Mesothelial cell of epicardium (in vitro differentiated cells): ENCODE results near the gene MEGF8. TPM values are rescaled to one million over a fixed set of nuclear protein-coding genes. Genes with fewer than 3 reads are reported as not detected.

Source experiments
- DNase-seq, 2 experiments: peaks; one replicate each; pipeline ENCODE4 v3.0.0; 2021; ENCODE audit warnings: low spot score in 2 of 2; ENCODE audit not compliant: unreplicated experiment in 2 of 2
- H3K27ac Mint-ChIP-seq: 2 replicates; pipeline ENCODE4 v1.8.0; 2021; ENCODE audit warnings: mixed read lengths
- H3K27me3 Mint-ChIP-seq: 2 replicates; pipeline ENCODE4 v1.8.0; 2021; ENCODE audit warnings: low read depth, mixed read lengths
- H3K36me3 Mint-ChIP-seq: 2 replicates; pipeline ENCODE4 v1.8.0; 2021; ENCODE audit warnings: mixed read lengths
- H3K4me1 Mint-ChIP-seq: 2 replicates; pipeline ENCODE4 v1.8.0; 2021; ENCODE audit warnings: mixed read lengths
- H3K4me3 Mint-ChIP-seq: 2 replicates; pipeline ENCODE4 v1.8.0; 2021; ENCODE audit warnings: mild to moderate bottlenecking, moderate library complexity, mixed read lengths
- H3K9me3 Mint-ChIP-seq: 2 replicates; pipeline ENCODE4 v1.8.0; 2021; ENCODE audit warnings: mixed read lengths
- CTCF ChIP-seq: fragments of 200-600 bp; sonication (generic); IDR thresholded peaks from one replicate; pipeline ENCODE4 v1.5.0; 2021; ENCODE audit warnings: antibody characterized with exemption; ENCODE audit not compliant: unreplicated experiment
- total RNA-seq: library from RNA; stranded (reverse); gene quantifications from 3 replicates; pipeline ENCODE4 v1.2.1, GENCODE V29; 2021

MEGF8 gene
- total RNA-seq, 1 donor from 2014 or later, result 58.9 TPM

GRCh38 chr19:42367929-42368328 is 42.5 kb downstream of the MEGF8 start:
- Mint-ChIP-seq H3K27me3 (no peaks in the 10 kb centered on the region), H3K9me3 (no peaks in the 10 kb centered on the region), H3K4me3 (no peak overlapping the region), H3K27ac (no peak overlapping the region), H3K36me3 (peaks cover 34% of the 10 kb centered on the region), H3K4me1 (no peaks in the 10 kb centered on the region)
- DNase-seq, result no peak
- TF ChIP-seq CTCF, result no peak

DNA sequence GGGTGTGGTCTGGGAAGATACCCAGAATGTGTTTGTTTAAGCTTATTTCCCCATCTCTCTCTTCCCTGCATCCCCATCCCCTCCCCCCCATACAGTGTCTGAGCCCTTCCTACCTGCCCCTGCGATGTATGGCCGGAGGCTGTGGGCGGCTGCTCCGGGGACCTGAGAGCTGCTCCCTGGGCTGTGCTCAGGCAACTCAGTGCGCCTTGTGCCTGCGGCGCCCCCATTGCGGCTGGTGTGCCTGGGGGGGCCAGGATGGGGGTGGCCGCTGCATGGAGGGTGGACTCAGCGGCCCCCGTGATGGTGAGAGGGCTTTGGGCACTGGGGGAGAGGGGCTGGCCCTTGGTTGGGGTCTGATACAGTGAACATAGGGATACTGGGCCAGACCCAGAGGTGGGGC is 42.9 kb downstream of the MEGF8 start:
- Mint-ChIP-seq H3K27ac (no peak overlapping the region), H3K36me3 (peaks cover 29% of the 10 kb centered on the region), H3K27me3 (no peaks in the 10 kb centered on the region), H3K4me1 (no peaks in the 10 kb centered on the region), H3K4me3 (no peak overlapping the region), H3K9me3 (no peaks in the 10 kb centered on the region)
- TF ChIP-seq CTCF, result no peak
- no peak for DNase-seq

GRCh38 chr19:42368765-42369164 is 43.3 kb downstream of the MEGF8 start:
- Mint-ChIP-seq H3K4me3 (no peak overlapping the region), H3K27ac (no peak overlapping the region), H3K27me3 (no peaks in the 10 kb centered on the region), H3K36me3 (peaks cover 26% of the 10 kb centered on the region), H3K4me1 (no peaks in the 10 kb centered on the region), H3K9me3 (no peaks in the 10 kb centered on the region)
- no peak for DNase-seq
- no peak for TF ChIP-seq CTCF

- Mint-ChIP-seq H3K27me3 (no peaks in the 10 kb centered on the region), H3K27ac (no peak overlapping the region), H3K4me1 (no peaks in the 10 kb centered on the region), H3K9me3 (no peaks in the 10 kb centered on the region), H3K36me3 (peaks cover 23% of the 10 kb centered on the region), H3K4me3 (no peak overlapping the region)
- no peak for DNase-seq
- TF ChIP-seq CTCF, result no peak
These were observed 44.1 kb downstream of the MEGF8 start for GRCh38 chr19:42369433-42370067.

DNA sequence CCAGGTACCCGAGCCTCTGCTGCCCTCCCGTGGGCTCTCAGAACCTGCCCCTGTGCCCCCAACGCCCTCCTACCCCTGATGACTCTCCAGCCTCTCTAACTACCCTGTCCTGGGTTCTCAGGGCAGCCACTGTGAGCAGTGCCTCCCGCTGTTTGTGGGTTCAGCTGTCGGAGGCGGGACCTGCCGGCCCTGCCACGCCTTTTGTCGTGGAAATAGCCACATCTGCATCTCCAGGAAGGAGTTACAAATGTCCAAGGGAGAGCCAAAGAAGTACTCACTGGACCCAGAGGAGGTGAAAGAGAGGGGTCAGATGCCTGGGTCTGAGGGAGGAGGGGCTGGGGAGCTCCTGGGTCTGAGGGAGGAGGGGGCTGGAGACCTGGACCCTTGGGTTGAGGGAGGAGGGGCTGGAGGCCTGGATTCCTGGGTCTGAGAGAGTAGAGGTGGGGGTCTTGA is 44.7 kb downstream of the MEGF8 start:
- no peak for TF ChIP-seq CTCF
- H3K9me3 Mint-ChIP-seq, result no peaks in the 10 kb centered on the region
- no peaks in the 10 kb centered on the region for H3K4me1 Mint-ChIP-seq
- H3K27me3 Mint-ChIP-seq, result no peaks in the 10 kb centered on the region
- H3K36me3 Mint-ChIP-seq, result peaks cover 24% of the 10 kb centered on the region
- no peak overlapping the region for H3K27ac Mint-ChIP-seq
- no peak overlapping the region for H3K4me3 Mint-ChIP-seq
- DNase-seq, result no peak
